ENCODE data around the gene TMEM183A. TPM values are rescaled to one million over a fixed set of nuclear protein-coding genes. Genes with fewer than 3 reads are reported as not detected.
A peak's percentile ranks its signal among the peaks of the same experiment; 100 is the strongest.

The TMEM183A gene, protein sequence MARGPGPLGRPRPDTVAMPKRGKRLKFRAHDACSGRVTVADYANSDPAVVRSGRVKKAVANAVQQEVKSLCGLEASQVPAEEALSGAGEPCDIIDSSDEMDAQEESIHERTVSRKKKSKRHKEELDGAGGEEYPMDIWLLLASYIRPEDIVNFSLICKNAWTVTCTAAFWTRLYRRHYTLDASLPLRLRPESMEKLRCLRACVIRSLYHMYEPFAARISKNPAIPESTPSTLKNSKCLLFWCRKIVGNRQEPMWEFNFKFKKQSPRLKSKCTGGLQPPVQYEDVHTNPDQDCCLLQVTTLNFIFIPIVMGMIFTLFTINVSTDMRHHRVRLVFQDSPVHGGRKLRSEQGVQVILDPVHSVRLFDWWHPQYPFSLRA
- total RNA-seq = 74.3 and 77.4 TPM in 2 replicates
- long read RNA-seq, transcript TMEM183A-201 (8 exons, 3,019 nt) = major isoform, 24 of 51 reads
- long read RNA-seq, partial matches to known transcripts = 14 of 51 reads
- long read RNA-seq, other reads (novel, unspliced or antisense) = 13 of 51 reads

DNA sequence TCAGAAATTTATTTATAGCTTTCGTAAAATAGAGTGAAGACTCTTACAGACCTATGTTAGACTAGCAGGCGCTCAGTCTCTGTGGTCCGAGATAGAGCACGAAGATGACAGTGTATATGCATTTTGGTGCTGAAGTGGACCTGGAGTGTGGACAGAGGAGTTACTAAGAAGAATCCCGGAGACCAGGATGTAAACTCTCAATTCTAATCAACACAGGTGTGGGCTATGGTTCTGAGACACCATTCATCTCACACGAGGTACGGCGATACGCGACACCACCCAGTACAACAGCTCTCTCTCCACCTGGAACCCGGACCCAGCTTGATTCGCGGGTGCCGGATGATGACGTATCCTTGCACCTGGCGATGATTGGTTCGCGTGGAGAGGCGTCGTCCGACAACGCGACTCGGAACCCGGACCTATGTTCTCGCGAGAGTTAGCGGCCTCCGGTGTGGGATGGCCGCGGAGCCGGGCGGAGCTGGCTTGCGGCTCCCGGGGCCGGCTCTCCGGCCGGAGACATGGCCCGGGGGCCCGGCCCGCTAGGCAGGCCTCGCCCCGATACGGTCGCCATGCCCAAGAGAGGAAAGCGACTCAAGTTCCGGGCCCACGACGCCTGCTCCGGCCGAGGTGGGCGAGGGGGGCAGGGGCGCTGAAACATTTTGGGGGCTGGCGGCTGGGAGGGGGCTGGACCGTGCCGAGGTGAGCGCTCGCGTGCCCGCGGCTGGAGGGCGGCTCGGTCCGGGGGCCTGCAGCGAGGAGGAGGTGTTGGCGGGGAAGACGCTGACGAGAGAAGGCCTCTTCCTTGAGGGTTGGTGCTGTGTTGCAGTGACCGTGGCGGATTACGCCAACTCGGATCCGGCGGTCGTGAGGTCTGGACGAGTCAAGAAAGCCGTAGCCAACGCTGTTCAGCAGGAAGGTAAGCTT, at the start of gene TMEM183A:
Gene TMEM183A, plus strand, starts transcription at position 427 of the 924 bp plus-strand sequence. Its CDS starts 92 bp downstream, at position 519.
- TF ChIP-seq, protein P1, sequence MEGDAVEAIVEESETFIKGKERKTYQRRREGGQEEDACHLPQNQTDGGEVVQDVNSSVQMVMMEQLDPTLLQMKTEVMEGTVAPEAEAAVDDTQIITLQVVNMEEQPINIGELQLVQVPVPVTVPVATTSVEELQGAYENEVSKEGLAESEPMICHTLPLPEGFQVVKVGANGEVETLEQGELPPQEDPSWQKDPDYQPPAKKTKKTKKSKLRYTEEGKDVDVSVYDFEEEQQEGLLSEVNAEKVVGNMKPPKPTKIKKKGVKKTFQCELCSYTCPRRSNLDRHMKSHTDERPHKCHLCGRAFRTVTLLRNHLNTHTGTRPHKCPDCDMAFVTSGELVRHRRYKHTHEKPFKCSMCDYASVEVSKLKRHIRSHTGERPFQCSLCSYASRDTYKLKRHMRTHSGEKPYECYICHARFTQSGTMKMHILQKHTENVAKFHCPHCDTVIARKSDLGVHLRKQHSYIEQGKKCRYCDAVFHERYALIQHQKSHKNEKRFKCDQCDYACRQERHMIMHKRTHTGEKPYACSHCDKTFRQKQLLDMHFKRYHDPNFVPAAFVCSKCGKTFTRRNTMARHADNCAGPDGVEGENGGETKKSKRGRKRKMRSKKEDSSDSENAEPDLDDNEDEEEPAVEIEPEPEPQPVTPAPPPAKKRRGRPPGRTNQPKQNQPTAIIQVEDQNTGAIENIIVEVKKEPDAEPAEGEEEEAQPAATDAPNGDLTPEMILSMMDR (IDR thresholded peaks at IDR 0.05; ENCODE audit: unreplicated experiment) = no peak
- H3K27ac Mint-ChIP-seq = peak within 1 kb of the TSS; percentile 99
- H3K9me3 Mint-ChIP-seq (ENCODE audit: low read depth) = peaks cover 3% of the 10 kb centered on the region
- H3K36me3 Mint-ChIP-seq (ENCODE audit: insufficient read depth) = peaks cover 8% of the 10 kb centered on the region
- no peaks in the 10 kb centered on the region for H3K27me3 Mint-ChIP-seq
- H3K4me1 Mint-ChIP-seq (ENCODE audit: low read depth) = peaks cover 22% of the 10 kb centered on the region
- peak; percentile 94 for DNase-seq (ENCODE audit: low spot score, unreplicated experiment)
- H3K4me3 Mint-ChIP-seq (ENCODE audit: low read depth) = peak within 1 kb of the TSS; percentile 95

- no peaks in the 10 kb centered on the region for H3K9me3 Mint-ChIP-seq (ENCODE audit: low read depth)
- peak within 1 kb of the TSS; percentile 96 for H3K27ac Mint-ChIP-seq
- H3K36me3 Mint-ChIP-seq (ENCODE audit: insufficient read depth) = peaks cover 4% of the 10 kb centered on the region
- TF ChIP-seq, protein P1 (IDR thresholded peaks at IDR 0.05; ENCODE audit: unreplicated experiment) = peak; percentile 44
- H3K4me3 Mint-ChIP-seq (ENCODE audit: low read depth) = peak within 1 kb of the TSS; percentile 80
- peak; percentile 86 for DNase-seq (ENCODE audit: low spot score, unreplicated experiment)
- H3K4me1 Mint-ChIP-seq (ENCODE audit: low read depth) = peaks cover 19% of the 10 kb centered on the region
- no peaks in the 10 kb centered on the region for H3K27me3 Mint-ChIP-seq
Measured at GRCh38 chr1:202957733-202958543, 49.2 kb upstream of the TMEM183A start, which contains the start of gene ADIPOR1. ADIPOR1 (minus strand) TSS chr1:202958312; CDS start chr1:202951070, 7,242 bp downstream.

- Mint-ChIP-seq H3K4me1 (ENCODE audit: low read depth) (peaks cover 19% of the 10 kb centered on the region), H3K27ac (peak overlapping the region; percentile 96), H3K27me3 (no peaks in the 10 kb centered on the region), H3K4me3 (ENCODE audit: low read depth) (peak overlapping the region; percentile 80), H3K9me3 (ENCODE audit: low read depth) (no peaks in the 10 kb centered on the region), H3K36me3 (ENCODE audit: insufficient read depth) (peaks cover 7% of the 10 kb centered on the region)
- no peak for DNase-seq (ENCODE audit: low spot score, unreplicated experiment)
- TF ChIP-seq, protein P1 (IDR thresholded peaks at IDR 0.05; ENCODE audit: unreplicated experiment) = no peak
Measured at GRCh38 chr1:202958544-202959275, 48.5 kb upstream of the TMEM183A start.

DNA sequence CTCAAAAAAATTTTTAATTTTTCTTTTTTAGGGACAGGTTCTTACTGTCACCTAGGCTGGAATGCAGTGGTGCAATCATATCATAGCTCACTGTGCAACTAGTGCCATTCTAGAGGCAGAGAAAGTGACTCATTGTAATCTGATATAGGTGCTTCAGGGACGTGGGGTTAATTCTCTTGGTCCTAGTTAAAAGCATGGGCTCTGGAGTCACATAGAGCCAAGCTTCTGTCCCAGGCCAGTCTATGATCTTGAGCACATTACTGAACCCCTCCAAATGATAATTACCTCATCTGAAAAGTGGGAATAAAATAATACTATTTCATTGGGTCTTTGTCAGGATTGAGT, 47.9 kb upstream of the TMEM183A start:
- H3K27me3 Mint-ChIP-seq = no peaks in the 10 kb centered on the region
- peaks cover 7% of the 10 kb centered on the region for H3K36me3 Mint-ChIP-seq (ENCODE audit: insufficient read depth)
- no peaks in the 10 kb centered on the region for H3K9me3 Mint-ChIP-seq (ENCODE audit: low read depth)
- no peak overlapping the region for H3K27ac Mint-ChIP-seq
- no peak overlapping the region for H3K4me3 Mint-ChIP-seq (ENCODE audit: low read depth)
- no peak for DNase-seq (ENCODE audit: low spot score, unreplicated experiment)
- TF ChIP-seq, protein P1 (IDR thresholded peaks at IDR 0.05; ENCODE audit: unreplicated experiment) = no peak
- peaks cover 19% of the 10 kb centered on the region for H3K4me1 Mint-ChIP-seq (ENCODE audit: low read depth)
